GM19467 (cell line): ENCODE results near the gene ATAD5.
"Not testable (repeated sequence)": the region's sequence is repeated elsewhere in the genome, so short reads cannot be mapped to it uniquely, and the experiment has no call there.

ENCODE experiments used
- ATAC-seq: cut with Tn5 transposase; IDR thresholded peaks from one replicate; pipeline ENCODE4 v1.9.1; 2021; ENCODE audit warnings: mild to moderate bottlenecking, moderate library complexity; ENCODE audit not compliant: unreplicated experiment

Gene ATAD5

GRCh38 chr17:30906101-30906911 lies 74.5 kb downstream of the ATAD5 start, which contains the start of gene TEFM:
Gene TEFM, minus strand, starts transcription at chr17:30906238. Its CDS starts 40 bp downstream, at chr17:30906198.
- peak; percentile 69 for ATAC-seq

DNA sequence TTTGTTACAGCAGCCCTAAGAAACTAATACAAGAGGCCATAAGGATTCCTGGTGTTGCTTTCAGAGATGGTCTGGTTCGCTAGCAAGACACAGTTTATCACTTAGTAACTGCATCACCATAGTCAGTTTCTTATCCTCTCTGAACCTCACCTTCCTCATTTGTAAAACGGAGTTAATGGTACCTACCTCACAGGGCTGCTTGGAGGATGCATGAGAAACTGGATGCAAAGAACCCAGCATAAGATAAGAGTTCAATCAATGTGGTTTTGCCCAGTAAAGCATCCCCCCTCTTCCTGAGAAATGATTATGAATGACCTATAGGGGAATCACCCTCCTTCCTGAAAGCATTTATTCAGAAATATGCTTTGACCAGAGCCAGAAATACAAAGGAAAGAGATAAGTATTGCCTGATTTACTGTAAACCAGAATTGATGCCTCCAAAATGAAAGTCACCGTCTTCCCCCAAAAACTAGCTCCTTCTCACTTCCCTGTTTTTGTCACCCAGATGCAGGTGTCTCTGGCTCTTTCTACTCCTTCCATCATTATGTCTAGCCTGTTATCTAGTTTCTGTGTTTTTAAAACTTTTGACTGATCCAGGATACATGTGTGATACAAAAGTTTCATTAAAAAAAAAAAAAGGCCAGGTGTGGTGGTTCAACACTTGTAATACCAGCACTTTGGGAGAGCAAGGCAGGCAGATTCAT lies 77.1 kb downstream of the ATAD5 start:
- no peak for ATAC-seq

DNA sequence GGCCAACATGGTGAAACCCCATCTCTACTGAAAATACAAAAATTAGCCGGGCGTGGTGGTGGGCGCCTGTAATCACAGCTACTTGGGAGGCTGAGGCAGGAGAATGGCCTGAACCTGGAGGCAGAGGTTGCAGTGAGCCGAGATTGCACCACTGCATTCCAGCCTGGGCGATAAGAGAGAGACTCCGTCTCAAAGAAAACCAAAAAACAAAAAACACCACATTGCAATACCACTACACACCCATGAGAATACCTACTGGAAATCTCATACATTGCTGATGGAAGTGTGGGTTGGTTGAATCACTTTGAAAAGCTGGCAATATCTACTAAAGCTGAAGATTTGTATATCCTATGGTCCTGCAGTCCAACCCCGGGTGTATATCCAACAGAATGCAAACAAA lies 78.4 kb downstream of the ATAD5 start:
- not testable (repeated sequence) for ATAC-seq

DNA sequence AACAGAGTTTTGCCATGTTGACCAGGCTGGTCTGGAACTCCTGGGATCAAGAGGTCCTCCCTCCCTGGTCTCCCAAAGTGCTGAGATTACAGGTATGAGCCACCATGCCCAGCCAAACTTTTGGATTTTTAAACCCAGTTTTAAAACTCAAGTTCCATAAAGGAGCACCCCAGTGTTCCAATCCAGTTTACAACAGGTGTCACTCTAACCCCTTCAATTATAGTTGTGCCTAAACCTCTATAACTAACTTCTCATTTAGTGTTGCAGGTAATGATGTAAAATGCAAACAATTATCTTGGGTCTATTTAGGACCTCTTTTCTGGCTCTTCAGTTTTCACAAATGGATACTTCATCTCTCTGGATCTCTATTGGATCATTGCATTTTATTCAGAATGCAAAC lies 82.2 kb downstream of the ATAD5 start:
- no peak for ATAC-seq

DNA sequence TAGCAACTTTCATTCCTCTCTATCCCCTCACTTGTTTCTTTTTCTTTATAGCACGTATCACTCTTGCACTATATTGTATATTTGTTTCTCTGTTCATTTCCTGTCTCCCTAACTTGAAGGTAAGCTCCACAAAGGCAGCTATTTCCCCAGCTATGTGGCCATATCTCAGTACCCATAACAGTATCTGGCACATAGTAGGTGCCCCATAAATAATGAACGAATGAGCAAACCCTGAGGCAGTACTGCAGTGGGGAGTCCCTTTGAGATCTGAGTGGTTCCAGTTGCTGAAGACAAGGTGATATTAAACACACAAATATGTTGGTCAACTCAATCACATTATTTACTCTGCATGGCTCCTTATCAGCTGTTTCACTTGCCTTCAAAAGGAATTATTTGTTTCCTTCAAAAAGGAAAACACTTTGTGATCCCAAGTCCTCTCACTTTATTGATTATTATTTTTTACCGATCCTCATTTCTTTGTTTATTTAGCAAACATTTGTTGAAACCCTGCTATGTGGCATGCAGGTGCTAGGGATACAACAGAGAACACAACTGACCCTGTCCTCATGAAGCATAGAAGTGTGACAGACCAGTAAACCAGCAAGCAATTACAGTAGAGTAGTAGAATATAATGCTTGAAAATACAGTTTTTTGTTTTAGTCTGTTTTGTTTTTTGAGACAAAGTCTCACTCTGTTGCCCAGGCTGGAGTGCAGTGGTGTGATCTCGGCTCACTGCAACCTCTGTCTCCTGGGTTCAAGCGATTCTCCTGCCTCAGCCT lies 84.3 kb downstream of the ATAD5 start:
- no peak for ATAC-seq

DNA sequence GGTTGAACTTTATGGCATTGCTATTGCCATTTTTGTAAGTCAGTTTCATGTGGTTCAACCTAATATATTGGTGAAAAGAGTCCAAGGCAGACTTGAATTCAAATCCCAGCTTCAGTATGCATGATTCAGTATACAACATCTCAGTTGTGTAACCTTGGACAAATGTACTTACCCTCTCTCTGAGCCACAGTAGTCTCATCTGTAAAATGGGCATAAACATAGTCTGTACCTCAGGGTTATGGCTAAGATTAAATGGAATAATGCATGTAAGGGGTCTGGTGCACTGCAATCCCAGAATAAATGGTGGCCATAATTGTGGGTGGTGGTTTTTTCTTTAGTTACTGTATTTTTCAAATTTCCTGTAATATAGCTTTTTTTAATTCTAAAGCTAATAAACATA lies 85.3 kb downstream of the ATAD5 start:
- ATAC-seq: no peak

DNA sequence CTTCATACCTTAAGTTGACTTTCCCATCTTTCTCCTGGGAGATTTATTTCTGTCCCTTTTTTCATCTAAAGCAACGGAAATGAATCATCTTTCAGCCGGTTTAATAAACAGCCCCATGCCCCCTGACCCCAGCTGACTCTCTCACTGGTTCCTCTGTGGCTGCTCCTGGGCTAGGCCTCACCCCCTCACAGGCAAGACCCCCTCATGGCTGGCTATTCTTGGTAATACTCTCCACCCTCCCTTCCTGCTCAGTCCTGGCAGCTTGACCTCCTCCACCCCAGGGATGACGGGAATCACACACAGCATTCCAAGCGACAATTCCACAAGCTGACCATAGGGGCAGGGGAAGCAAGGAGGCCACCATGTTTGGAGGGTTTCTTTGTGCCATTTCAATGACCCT lies 88.5 kb downstream of the ATAD5 start:
- ATAC-seq: no peak

GRCh38 chr17:30920683-30921543 lies 89.1 kb downstream of the ATAD5 start:
- no peak for ATAC-seq

DNA sequence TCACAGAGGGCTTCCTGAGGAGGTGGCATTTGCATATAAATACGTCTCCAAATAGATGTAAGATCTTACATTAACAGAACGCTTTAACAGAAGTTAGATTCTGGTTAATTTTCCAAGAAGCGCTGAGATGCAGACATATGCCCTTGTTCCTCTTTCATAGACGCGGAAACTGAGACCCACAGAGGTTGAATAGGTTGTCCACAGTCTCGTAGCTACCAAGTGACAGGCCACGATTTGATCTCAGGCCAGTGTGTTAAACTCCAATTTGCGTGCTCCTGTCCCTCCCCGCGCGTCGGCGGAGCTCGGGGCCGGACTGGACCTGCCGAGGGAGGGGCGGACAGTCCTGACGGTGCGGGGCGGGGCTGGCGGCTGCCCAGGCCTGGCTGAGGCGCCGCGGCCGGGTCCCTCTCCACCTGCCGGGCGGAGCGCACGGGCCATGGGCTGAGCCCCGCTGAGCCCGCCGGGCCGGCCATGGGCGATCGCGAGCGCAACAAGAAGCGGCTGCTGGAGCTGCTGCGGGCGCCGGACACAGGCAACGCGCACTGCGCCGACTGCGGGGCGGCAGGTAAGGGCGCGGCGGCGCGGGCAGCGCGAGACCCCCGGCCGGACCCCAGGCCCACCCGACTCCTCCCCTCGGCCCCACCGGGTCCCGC lies 89.9 kb downstream of the ATAD5 start, which contains the start of gene ADAP2:
Gene ADAP2, plus strand, starts transcription at position 402 of the 653 bp plus-strand sequence. Its CDS starts 70 bp downstream, at position 472.
- ATAC-seq: no peak

DNA sequence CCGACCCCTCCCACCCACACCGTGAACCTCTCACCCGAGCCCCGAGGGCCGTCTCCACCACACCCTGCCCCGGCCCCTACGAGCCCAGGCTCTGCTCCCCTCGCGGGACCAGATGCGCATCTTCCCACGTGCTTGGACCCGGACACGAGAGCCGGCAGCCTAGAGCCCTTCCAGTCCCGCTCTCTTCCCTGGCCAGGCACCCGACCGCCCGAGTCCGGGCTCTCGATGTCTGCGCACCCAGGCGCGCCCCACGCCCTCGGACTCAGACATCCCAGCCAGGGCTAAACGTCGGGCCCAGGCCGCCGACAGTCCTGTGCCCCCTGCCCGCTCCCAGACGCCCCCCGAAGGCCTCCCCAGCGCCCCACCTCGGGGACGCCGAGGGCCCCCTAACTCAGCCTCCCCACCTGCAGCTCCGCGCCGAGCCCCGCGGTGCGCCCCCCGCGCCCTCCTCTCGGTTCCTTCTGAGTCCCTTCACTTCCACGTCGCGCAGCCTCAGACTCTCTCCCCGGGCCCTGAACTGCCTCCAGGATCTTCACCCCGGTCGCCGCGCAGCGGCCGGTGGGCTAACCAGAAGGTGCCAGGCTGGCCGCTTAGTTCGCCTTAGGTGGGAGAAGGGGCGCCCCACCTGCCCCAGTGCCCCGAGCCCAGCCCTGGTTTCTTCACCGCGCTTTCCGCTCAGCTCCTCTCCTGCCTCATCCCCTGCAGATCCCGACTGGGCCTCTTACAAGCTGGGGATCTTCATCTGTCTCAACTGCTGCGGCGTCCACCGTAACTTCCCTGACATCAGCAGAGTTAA lies 90.7 kb downstream of the ATAD5 start:
- no peak for ATAC-seq

DNA sequence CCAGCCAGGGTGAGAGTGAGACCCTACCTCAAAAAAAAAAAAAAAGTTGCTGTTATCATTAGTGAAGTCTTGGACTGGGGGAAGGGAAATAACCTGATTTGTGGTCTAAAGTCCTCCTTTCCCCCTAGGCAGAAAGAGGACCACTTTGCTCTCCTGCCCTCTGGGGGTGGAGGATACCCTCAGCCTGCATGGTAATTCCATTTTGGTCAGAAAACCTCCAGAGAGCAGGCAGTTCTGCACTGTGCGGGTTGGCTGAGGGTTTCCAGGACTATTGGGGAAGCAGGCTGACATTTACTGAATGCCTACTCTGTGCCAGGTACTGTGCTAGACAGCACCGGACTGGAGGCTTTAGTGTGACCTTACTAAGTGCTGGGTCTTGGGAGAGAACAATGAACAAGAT lies 92.6 kb downstream of the ATAD5 start:
- no peak for ATAC-seq

GRCh38 chr17:30926516-30926915 lies 94.8 kb downstream of the ATAD5 start:
- no peak for ATAC-seq

GRCh38 chr17:30927756-30928155 lies 96.0 kb downstream of the ATAD5 start:
- ATAC-seq: no peak

DNA sequence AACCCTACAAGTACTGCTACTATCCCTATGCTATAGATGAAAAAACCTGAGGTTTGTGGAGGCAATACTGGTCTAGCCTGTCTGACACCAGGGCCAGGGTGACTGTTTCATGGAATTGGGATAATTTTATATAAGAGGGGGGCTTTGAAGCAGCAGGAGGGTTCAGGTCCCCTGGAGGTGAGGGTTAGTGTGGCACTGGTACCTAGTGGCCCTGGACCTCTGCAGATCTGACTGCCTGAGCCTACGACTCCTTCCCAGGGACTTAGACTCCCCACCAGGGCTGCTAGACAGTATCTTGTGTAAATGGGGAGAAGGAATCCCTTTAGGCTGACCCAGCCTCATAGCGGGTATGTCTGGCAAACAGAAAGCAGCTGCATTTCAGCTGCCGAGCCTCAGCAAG lies 96.8 kb downstream of the ATAD5 start:
- no peak for ATAC-seq

DNA sequence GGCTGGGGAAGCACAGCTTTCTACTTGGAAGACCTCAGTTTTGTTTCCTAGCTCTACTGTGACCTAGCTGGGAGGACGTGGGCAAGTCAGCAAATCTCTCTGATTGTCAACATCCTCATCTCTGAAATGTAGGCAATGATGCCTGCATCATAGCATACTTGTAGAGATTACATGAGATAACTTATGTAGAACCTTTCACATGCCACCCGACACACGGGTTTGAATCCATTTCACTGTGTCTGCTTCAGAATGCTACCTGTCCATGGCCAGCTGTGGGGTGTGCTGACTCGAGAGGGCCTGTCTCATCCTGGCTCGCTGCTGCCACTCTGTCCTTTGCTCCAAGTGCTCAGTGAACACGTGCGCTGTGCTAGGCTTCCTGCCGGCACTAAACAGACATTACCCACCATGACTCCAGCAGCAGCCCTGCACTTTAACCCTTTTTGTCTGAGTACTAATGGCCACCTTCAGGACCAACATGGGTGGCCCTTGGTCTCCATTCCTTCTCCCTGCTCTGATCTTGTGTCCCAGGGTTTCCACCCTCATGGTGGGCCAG lies 97.4 kb downstream of the ATAD5 start:
- no peak for ATAC-seq

GRCh38 chr17:30929861-30930260 lies 98.1 kb downstream of the ATAD5 start:
- ATAC-seq: not testable (repeated sequence)

GRCh38 chr17:30930495-30930894 lies 98.7 kb downstream of the ATAD5 start:
- no peak for ATAC-seq

DNA sequence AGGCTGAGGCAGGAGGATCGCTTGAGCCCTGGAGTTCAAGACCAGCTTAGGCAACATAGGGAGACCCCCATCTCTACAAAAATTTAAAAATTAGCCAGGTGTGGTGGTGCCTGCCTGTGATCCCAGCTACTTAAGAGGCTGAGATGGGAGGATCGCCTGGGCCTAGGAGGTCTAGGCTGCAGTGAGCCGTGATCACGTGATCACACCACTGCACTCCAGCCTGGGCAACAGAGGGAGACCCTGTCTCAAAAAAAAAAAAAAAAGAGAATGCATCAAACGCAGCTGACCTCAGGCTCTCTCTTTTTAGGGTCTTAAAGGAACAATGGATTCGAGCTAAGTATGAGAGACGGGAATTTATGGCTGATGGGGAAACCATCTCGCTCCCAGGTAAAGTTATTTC lies 99.8 kb downstream of the ATAD5 start:
- ATAC-seq: not testable (repeated sequence)

DNA sequence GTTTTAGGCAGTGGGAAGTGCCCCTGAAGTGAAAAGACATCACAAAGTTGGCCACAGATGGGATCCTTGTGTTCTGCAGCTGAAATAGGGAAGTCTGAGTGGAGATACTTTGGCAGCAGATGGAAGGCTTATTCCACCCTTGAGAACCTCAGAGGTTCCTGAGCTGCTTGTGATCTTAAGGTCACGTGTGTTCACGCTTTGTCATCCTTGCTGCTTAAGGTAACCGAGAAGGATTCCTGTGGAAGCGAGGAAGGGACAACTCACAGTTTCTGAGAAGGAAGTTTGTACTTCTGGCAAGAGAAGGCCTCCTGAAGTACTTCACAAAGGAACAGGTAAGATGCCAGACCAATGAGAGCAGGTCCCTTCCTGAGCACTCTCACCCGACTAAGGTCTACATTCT lies 102.2 kb downstream of the ATAD5 start:
- no peak for ATAC-seq
